ENCODE measurements around the gene ZNF281. TPM values are rescaled to one million over a fixed set of nuclear protein-coding genes. Genes with fewer than 3 reads are reported as not detected.

ZNF281 gene
- total RNA-seq, 1 donor from 2014 or later: 47.1 TPM

GRCh38 chr1:200448034-200448762, 38.4 kb upstream of the ZNF281 start:
- no peak overlapping the region for H3K4me3 ChIP-seq
- peaks cover 14% of the 10 kb centered on the region for H3F3A ChIP-seq (ENCODE audit: low read depth)
- no peaks in the 10 kb centered on the region for H3K36me3 Mint-ChIP-seq
- peaks cover 9% of the 10 kb centered on the region for H3K4me1 ChIP-seq
- H3K9ac ChIP-seq: no peak overlapping the region
- no peak overlapping the region for H2AFZ ChIP-seq (replicated peaks)
- DNase-seq (ENCODE audit: low spot score): no peak
- no peaks in the 10 kb centered on the region for H3K79me2 ChIP-seq (ENCODE audit: low read depth)
- H3K4me3 Mint-ChIP-seq: no peak overlapping the region
- peaks cover 2% of the 10 kb centered on the region for H3K9me3 Mint-ChIP-seq
- peaks cover 5% of the 10 kb centered on the region for H3K4me1 Mint-ChIP-seq
- H3K36me3 ChIP-seq: no peaks in the 10 kb centered on the region
- no peak overlapping the region for H3K4me2 ChIP-seq
- H3K27ac Mint-ChIP-seq: no peak overlapping the region
- H3K27me3 ChIP-seq: no peaks in the 10 kb centered on the region
- no peak overlapping the region for H3K27ac ChIP-seq
- no peaks in the 10 kb centered on the region for H4K20me1 ChIP-seq (ENCODE audit: low read depth)
- no peaks in the 10 kb centered on the region for H3K9me3 ChIP-seq (ENCODE audit: low read depth)
- TF ChIP-seq EZH2phosphoT487 (IDR thresholded peaks at IDR 0.05) (no peak), EZH2 (IDR thresholded peaks at IDR 0.05) (no peak)
- H3K27me3 Mint-ChIP-seq (ENCODE audit: insufficient read depth, low read depth): no peaks in the 10 kb centered on the region

- no peak overlapping the region for H3K4me2 ChIP-seq
- H3K4me1 ChIP-seq: no peaks in the 10 kb centered on the region
- no peaks in the 10 kb centered on the region for H3K27me3 ChIP-seq
- Mint-ChIP-seq H3K27me3 (ENCODE audit: insufficient read depth, low read depth) (peaks cover 4% of the 10 kb centered on the region), H3K36me3 (no peaks in the 10 kb centered on the region), H3K27ac (no peak overlapping the region), H3K4me1 (no peaks in the 10 kb centered on the region), H3K4me3 (no peak overlapping the region), H3K9me3 (peaks cover 2% of the 10 kb centered on the region)
- no peaks in the 10 kb centered on the region for H3F3A ChIP-seq (ENCODE audit: low read depth)
- H3K79me2 ChIP-seq (ENCODE audit: low read depth): no peaks in the 10 kb centered on the region
- H3K4me3 ChIP-seq: no peak overlapping the region
- no peak for DNase-seq (ENCODE audit: low spot score)
- no peaks in the 10 kb centered on the region for H3K36me3 ChIP-seq
- H3K9me3 ChIP-seq (ENCODE audit: low read depth): no peaks in the 10 kb centered on the region
- TF ChIP-seq EZH2 (IDR thresholded peaks at IDR 0.05): no peak
- TF ChIP-seq CTCF (IDR thresholded peaks at IDR 0.05): no peak
- no peak for TF ChIP-seq EZH2phosphoT487 (IDR thresholded peaks at IDR 0.05)
- H4K20me1 ChIP-seq (ENCODE audit: low read depth): no peaks in the 10 kb centered on the region
- H3K27ac ChIP-seq: no peak overlapping the region
- H2AFZ ChIP-seq (replicated peaks): no peak overlapping the region
- no peak overlapping the region for H3K9ac ChIP-seq
Measured at GRCh38 chr1:200445213-200445612, 35.4 kb upstream of the ZNF281 start.

- Mint-ChIP-seq H3K36me3 (no peaks in the 10 kb centered on the region), H3K9me3 (peaks cover 2% of the 10 kb centered on the region), H3K27ac (no peak overlapping the region), H3K27me3 (ENCODE audit: insufficient read depth, low read depth) (peaks cover 4% of the 10 kb centered on the region), H3K4me3 (no peak overlapping the region), H3K4me1 (no peaks in the 10 kb centered on the region)
- Histone ChIP-seq H3K4me3 (no peak overlapping the region), H3K27me3 (no peaks in the 10 kb centered on the region), H3K27ac (no peak overlapping the region), H3K79me2 (ENCODE audit: low read depth) (no peaks in the 10 kb centered on the region), H3K4me2 (no peak overlapping the region), H4K20me1 (ENCODE audit: low read depth) (no peaks in the 10 kb centered on the region), H3K4me1 (no peaks in the 10 kb centered on the region), H3K9me3 (ENCODE audit: low read depth) (no peaks in the 10 kb centered on the region), H2AFZ (replicated peaks) (no peak overlapping the region), H3K36me3 (no peaks in the 10 kb centered on the region), H3F3A (ENCODE audit: low read depth) (no peaks in the 10 kb centered on the region), H3K9ac (no peak overlapping the region)
- no peak for DNase-seq (ENCODE audit: low spot score)
- TF ChIP-seq CTCF (IDR thresholded peaks at IDR 0.05) (no peak), EZH2phosphoT487 (IDR thresholded peaks at IDR 0.05) (no peak)
Measured at GRCh38 chr1:200444478-200444877, 34.6 kb upstream of the ZNF281 start.

- Histone ChIP-seq H3K27ac (no peak overlapping the region), H3K9ac (no peak overlapping the region), H3K9me3 (ENCODE audit: low read depth) (no peaks in the 10 kb centered on the region), H4K20me1 (ENCODE audit: low read depth) (no peaks in the 10 kb centered on the region), H3K4me3 (no peak overlapping the region), H3K27me3 (no peaks in the 10 kb centered on the region), H3K4me1 (no peaks in the 10 kb centered on the region), H3K79me2 (ENCODE audit: low read depth) (no peaks in the 10 kb centered on the region), H3F3A (ENCODE audit: low read depth) (no peaks in the 10 kb centered on the region), H3K36me3 (no peaks in the 10 kb centered on the region), H2AFZ (replicated peaks) (no peak overlapping the region), H3K4me2 (no peak overlapping the region)
- DNase-seq (ENCODE audit: low spot score): no peak
- TF ChIP-seq EZH2 (IDR thresholded peaks at IDR 0.05) (no peak), EZH2phosphoT487 (IDR thresholded peaks at IDR 0.05) (no peak), CTCF (IDR thresholded peaks at IDR 0.05) (no peak)
- no peaks in the 10 kb centered on the region for H3K4me1 Mint-ChIP-seq
- no peak overlapping the region for H3K27ac Mint-ChIP-seq
- peaks cover 4% of the 10 kb centered on the region for H3K27me3 Mint-ChIP-seq (ENCODE audit: insufficient read depth, low read depth)
- peaks cover 2% of the 10 kb centered on the region for H3K9me3 Mint-ChIP-seq
- no peaks in the 10 kb centered on the region for H3K36me3 Mint-ChIP-seq
- no peak overlapping the region for H3K4me3 Mint-ChIP-seq
Measured at GRCh38 chr1:200443860-200444259, 34.0 kb upstream of the ZNF281 start.
